GM21381 (cell line): Measurements from ENCODE around the gene ERICH3.

Experiments
- ATAC-seq: cut with Tn5 transposase; IDR thresholded peaks from one replicate; pipeline ENCODE4 v1.9.1; 2021; ENCODE audit warnings: mild to moderate bottlenecking, moderate library complexity; ENCODE audit not compliant: unreplicated experiment

Gene ERICH3

GRCh38 chr1:74673351-74674111 lies at the start of gene ERICH3:
Gene ERICH3, minus strand, starts transcription at chr1:74673792. Its CDS starts 273 bp downstream, at chr1:74673519.
- no peak for ATAC-seq

DNA sequence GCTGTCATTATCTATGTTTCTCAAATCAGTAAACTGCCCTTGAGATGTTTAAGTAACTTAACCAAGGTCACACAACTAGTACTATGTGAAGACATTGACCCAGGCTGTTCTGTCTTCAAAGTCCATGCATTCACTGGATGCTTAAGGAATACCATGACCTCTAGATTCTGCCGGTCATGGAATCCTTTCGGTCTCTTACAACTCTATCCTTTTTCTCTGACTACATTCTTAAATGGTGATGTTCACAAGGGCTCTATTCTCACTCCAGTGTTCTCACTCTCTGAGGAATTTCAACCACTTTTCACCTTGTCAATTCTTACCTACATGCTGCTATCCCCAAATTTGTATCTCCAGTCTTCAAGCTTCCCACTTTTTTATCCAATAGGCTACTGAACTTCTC lies 44.0 kb upstream of the ERICH3 start:
- no peak for ATAC-seq

DNA sequence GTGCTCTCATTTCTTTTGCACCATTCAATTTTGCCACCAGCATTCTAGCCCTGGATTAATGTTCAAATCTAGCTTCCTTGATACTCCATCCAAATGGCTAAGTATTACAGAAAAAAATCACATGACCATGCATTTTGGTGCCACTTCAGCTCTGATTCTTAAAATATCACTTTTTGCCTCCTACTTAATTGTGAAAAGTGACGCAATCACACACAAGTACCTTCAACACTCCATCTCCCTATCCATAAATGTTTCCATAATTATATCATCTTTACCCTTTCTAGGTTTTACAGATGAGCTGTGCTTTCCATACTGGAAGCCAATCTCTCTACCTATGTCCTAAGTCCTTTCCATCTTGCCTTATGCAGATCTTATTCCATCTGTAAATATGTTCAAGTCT lies 43.2 kb upstream of the ERICH3 start:
- ATAC-seq, result no peak

DNA sequence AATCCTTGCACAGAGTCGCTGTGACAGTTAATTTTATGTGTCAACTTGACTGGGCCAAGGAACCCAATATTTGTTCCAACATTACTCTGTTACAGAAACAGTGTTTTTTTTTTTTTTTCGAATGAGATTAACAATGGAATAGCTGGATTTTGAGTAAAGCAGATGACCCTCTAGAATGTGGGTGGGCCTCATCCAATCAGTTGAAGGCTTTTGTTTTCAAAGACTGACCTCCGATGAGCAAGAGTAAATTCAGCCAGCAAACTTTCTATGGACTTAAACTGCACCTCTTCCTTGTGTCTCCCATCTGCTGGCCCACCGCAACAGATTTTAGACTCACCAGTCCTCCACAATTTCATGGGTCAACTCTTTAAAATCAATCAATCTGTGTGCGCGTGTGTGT lies 42.2 kb upstream of the ERICH3 start:
- no peak for ATAC-seq

DNA sequence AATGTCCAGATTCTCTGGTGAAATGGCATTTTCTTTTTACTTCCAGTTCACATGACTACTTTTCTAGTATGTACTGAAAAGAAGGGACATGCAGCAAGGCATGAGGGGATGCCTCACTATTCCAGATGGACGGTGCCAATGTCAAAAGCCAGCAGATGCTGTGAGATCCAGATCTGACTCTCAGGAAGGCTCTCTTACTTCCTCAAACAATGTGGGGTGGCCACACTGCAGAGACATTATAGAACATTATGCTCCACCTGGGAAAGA lies 41.6 kb upstream of the ERICH3 start:
- ATAC-seq, result no peak

- ATAC-seq, result peak; percentile 59
Measured at GRCh38 chr1:74714429-74715235, 41.0 kb upstream of the ERICH3 start.

DNA sequence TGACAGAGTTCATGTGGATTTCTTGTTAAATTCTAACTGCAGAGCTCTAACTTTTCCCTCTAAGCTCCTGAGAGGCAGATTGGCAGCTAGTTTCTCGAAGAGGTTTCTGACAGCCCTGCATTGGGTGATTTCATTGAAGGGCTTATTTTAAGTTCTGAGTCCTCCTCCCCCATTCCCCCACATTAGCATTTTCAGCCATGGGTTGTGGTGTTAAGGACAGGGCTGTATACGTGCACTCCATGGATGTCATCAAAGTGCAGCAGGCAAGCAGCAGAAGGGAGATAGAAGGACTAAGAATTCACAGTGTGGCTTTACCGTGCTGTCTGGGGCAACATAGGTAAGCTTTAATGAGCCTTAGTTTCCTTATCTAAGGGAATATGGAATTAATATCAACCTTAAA lies 40.3 kb upstream of the ERICH3 start:
- no peak for ATAC-seq

DNA sequence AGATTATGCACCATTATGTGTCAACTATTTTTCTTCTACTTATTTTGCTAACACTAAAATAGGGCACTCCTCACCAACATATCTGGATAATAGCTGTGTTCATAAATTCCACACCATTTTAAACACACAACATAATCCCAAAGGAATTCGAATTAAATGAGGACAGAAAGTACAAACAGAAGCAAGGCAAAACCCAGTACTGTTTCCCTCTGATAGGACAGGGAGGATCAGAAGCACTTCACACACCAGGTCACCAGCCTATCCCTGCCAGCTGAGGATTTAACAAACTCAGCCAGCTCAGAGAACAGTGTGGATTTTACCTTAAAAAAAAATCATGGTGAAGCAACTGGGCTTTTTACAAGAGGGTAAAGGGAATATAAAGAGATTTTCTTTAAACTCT lies 39.3 kb upstream of the ERICH3 start:
- ATAC-seq, result no peak

- ATAC-seq, result no peak
Measured at GRCh38 chr1:74703386-74704182, 30.0 kb upstream of the ERICH3 start.

DNA sequence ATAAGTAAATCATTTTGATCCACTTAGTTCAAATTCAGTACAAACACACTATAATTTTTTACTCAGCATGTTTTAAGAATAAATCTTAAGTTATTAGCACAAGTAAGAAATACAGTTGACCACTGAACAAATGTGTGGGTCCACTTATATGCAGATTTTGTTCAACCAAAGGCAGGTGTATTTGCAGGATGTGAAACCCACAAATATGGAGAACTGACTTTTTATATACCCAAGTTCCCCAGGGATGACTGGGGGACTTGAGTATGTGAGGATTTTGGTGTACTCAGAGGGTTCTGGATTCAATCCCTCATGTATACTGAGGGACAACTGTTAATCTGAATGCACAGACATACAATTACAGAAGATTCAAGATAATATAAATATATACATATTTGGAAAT lies 25.7 kb upstream of the ERICH3 start:
- peak; percentile 44 for ATAC-seq

DNA sequence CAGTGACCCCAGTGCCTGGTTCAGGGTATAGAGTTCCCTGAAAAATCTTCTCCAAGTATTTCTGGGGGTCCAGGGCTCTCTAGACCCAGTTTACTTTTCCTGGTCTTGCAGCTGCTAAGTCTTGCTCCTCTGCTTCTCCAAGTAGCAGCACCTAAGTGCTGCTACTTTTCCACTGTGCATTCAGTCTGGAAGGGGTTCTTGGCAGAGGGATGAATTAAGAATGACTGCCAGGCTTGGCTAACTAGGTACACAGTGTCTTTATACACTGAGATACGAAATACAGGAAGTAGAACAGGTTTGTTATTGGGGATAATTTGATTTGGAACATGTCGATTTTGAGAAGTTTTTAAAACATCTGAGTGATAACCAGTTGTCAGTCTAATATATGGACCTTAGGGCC lies 24.2 kb upstream of the ERICH3 start:
- ATAC-seq, result no peak

DNA sequence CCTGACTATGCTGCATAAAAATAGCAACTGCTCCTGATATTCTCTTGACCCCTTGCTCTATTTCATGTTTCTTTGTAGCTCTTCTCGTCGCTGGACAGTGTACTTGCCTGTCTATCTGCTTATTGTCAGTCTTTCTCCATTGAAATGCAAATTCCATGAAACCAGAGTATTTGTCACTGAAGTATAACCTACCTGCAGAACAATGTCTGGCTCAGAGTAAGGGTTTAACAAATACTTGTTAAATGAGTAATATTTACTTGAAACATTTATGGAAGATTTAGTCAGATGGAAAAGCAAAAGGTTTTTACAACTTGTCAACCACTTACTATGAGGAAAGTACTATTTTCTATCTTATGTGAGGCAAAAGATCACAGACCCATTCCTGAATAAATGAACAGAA lies 19.9 kb upstream of the ERICH3 start:
- no peak for ATAC-seq

DNA sequence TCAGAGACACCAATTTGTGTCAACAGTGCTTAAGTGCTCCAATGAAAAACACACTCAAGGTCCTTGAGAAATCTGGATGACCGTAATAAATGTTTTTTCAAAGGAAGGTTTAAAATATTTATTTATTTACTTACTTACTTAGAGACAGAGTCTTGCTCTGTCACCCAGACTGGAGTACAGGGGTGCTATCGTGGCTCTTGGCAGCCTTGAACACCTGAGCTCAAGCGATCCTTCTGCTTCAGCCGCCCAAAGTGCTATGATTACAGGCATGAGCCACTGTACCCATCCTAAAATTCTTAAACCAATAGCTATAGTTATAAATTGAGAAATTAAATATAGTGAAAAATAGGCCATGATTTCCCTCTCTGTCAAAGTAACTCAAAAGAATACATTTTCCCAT lies 17.3 kb upstream of the ERICH3 start:
- no peak for ATAC-seq

- ATAC-seq, result no peak
Measured at GRCh38 chr1:74690364-74690696, 16.7 kb upstream of the ERICH3 start.

DNA sequence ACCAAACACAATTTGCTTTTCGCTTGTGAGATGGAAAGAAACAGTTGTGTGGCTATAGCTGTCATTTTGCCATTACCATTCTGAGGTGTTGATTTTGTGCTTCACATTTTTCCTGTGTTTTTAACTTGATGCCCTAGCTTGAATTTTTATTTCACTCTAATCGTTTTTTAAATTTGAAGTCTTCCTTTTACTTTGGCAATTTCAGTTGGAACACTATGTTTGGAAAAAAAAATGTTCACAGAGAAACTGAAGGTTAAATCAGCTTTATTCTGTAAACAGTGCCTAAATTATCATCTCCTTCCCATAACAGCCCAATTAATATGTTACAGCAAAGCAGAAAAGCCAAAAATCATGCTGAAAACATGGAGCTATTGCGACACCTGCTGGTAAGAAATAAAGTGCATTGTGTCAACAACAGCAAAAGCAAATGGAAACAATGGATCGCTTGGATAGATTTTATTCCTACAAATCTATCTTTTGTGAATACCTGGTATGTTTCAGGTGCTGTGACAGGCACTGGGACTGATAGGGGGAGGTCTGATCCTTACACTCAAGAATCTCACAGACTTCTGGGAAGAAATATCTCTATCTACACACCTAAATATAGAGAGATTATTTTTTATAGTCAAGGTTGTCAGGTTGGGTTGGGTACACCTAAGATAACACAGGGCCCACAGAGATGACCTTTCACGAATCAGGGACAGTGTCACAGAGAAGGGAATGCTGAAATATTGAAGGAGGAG lies 16.2 kb upstream of the ERICH3 start:
- peak; percentile 58 for ATAC-seq

- ATAC-seq, result no peak
Measured at GRCh38 chr1:74686928-74687327, 13.3 kb upstream of the ERICH3 start.

GRCh38 chr1:74684301-74684700 lies 10.7 kb upstream of the ERICH3 start:
- no peak for ATAC-seq

GRCh38 chr1:74683656-74684055 lies 10.1 kb upstream of the ERICH3 start:
- no peak for ATAC-seq

DNA sequence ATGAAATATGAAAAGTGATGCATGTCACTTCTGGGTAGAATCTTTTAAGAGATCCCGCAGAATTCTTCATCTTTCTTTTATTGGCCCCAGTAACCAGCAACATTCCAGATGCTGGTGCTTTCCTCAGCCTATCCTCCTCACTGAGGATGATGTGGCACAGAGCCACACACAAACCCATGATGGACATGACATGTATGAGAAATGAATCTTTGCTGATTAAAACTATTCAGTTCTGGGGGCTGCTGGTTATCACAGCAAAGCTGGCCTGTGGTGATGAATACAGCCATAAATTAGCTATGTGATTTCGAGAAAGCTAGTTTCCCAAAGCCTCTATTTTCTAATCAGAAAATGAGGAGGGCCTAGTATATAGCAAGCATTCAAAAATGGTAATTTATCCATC lies 8.3 kb upstream of the ERICH3 start:
- ATAC-seq, result no peak

DNA sequence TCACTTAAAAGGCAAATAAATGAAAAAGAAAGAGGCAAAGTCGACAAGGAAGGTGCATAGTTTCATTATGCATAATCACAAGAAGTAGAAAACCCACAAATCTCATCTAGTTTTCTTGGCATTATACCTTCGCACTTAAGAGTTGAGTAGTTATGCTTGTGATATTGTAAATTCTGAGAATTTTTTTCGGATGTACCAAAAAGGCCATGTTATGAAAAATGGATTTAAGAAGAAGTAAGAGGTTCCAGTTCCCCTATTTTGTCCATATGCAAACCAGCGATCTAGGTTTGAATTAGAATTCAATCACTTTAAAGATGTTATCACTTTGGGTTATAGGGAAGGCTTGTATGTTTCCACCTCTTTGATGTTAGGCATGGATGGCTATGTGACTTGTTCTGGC lies 7.9 kb upstream of the ERICH3 start:
- ATAC-seq, result peak; percentile 78

- ATAC-seq, result peak; percentile 48
Measured at GRCh38 chr1:74681001-74681400, 7.4 kb upstream of the ERICH3 start.
